HL-60 (cell line): ENCODE data around the gene ERBB4.

Experiments used
- DNase-seq, 2 experiments: peaks; one replicate each; pipeline ENCODE4 v3.0.0-alpha.2; 2010 to 2020; ENCODE audit warnings: low read depth in 1 of 2, low spot score in 1 of 2
- H3K27ac ChIP-seq: fragments of 250-450 bp; sonication (Bioruptor Pico); replicated peaks from 2 replicates; pipeline ENCODE4 v1.5.1; 2020; ENCODE audit warnings: mild to moderate bottlenecking, moderate library complexity
- H3K27me3 ChIP-seq: fragments of 250-450 bp; sonication (Bioruptor Pico); 2 replicates; pipeline ENCODE4 v1.5.1; 2021; ENCODE audit warnings: mild to moderate bottlenecking, moderate library complexity; ENCODE audit not compliant: insufficient read depth, poor library complexity, severe bottlenecking
- H3K4me3 ChIP-seq: replicated peaks from 2 replicates; pipeline ENCODE4 v1.5.1; 2011; ENCODE audit warnings: mild to moderate bottlenecking, control low read depth, low read length; ENCODE audit not compliant: insufficient read depth
- CTCF ChIP-seq: IDR thresholded peaks from one replicate; pipeline ENCODE4 v1.5.1; 2011; ENCODE audit warnings: low read length, control low read depth, inconsistent platforms; ENCODE audit not compliant: insufficient read depth
- GABPA ChIP-seq: IDR thresholded peaks from 2 replicates; pipeline ENCODE4 v1.6.1; 2012; ENCODE audit warnings: low read depth
- POLR2AphosphoS5 ChIP-seq: IDR thresholded peaks from 2 replicates; pipeline ENCODE4 v1.6.1; 2012; ENCODE audit warnings: low read depth
- REST ChIP-seq: IDR thresholded peaks from 2 replicates; pipeline ENCODE4 v1.6.1; 2012; ENCODE audit warnings: low read depth; ENCODE audit not compliant: insufficient replicate concordance
- SPI1 ChIP-seq: IDR thresholded peaks from 2 replicates; pipeline ENCODE4 v1.6.1; 2012; ENCODE audit warnings: low read depth, mild to moderate bottlenecking, borderline replicate concordance

Gene ERBB4

GRCh38 chr2:212032032-212032431 lies 506.6 kb downstream of the ERBB4 start:
- Histone ChIP-seq H3K27me3 (no peaks in the 10 kb centered on the region), H3K27ac (no peak overlapping the region), H3K4me3 (no peak overlapping the region)
- TF ChIP-seq GABPA (no peak), CTCF (no peak), POLR2AphosphoS5 (no peak), REST (no peak)
- DNase-seq: no peak

- Histone ChIP-seq H3K27me3 (no peaks in the 10 kb centered on the region), H3K4me3 (no peak overlapping the region), H3K27ac (no peak overlapping the region)
- TF ChIP-seq CTCF (no peak), SPI1 (no peak), POLR2AphosphoS5 (no peak), GABPA (no peak), REST (no peak)
- DNase-seq: no peak
Observed at GRCh38 chr2:212030709-212031108, 507.9 kb downstream of the ERBB4 start.

GRCh38 chr2:212028798-212029394 lies 509.7 kb downstream of the ERBB4 start:
- TF ChIP-seq REST: no peak
- no peak for TF ChIP-seq POLR2AphosphoS5
- no peak for TF ChIP-seq CTCF
- no peak for TF ChIP-seq SPI1
- no peak for TF ChIP-seq GABPA
- no peaks in the 10 kb centered on the region for H3K27me3 ChIP-seq
- no peak overlapping the region for H3K4me3 ChIP-seq
- no peak for DNase-seq
- H3K27ac ChIP-seq: no peak overlapping the region
